Spinal cord (tissue), 10 donors: ENCODE results near the gene TMEM164. TPM values are rescaled to one million over a fixed set of nuclear protein-coding genes. Genes with fewer than 3 reads are reported as not detected.

ENCODE experiments used
- DNase-seq, 6 donors: peaks; one replicate each; pipeline versions ENCODE4 v3.0.0 to v3.0.0-alpha.2; 2013 to 2015; ENCODE audit warnings: low spot score in 6 of 6, low read depth in 4 of 6
- H3K27ac ChIP-seq: one replicate; pipeline ENCODE4 v1.5.1; 2013; ENCODE audit warnings: low read depth, low read length, control low read depth
- H3K27me3 ChIP-seq: one replicate; pipeline ENCODE4 v1.6.1; 2013; ENCODE audit warnings: low read length; ENCODE audit not compliant: control insufficient read depth, insufficient read depth
- H3K36me3 ChIP-seq: one replicate; pipeline ENCODE4 v1.6.1; 2013; ENCODE audit warnings: low read length; ENCODE audit not compliant: control insufficient read depth, insufficient read depth
- H3K4me1 ChIP-seq: one replicate; pipeline ENCODE4 v1.6.1; 2013; ENCODE audit warnings: low read length; ENCODE audit not compliant: control insufficient read depth, insufficient read depth
- H3K4me3 ChIP-seq: one replicate; pipeline ENCODE4 v1.5.1; 2013; ENCODE audit warnings: low read depth, low read length, control low read depth
- H3K9me3 ChIP-seq: one replicate; pipeline ENCODE4 v1.6.1; 2013; ENCODE audit warnings: low read length; ENCODE audit not compliant: control insufficient read depth, insufficient read depth
- WGBS: methylation state at CpG from one replicate; pipeline ENCODE4 v1.1.5; 2013; ENCODE audit warnings: missing lambda C conversion rate; ENCODE audit not compliant: insufficient coverage; 5-methylcytosine and 5-hydroxymethylcytosine counted together
- polyA plus RNA-seq, 2 donors: library from polyadenylated mRNA; unstranded; fragments of 120-200 nt; gene quantifications; one replicate each; pipeline ENCODE4 v1.2.1, GENCODE V29; 2013; ENCODE audit not compliant: insufficient read length in 2 of 2
- total RNA-seq, 2 donors: library from RNA; depleted of rRNA in 1 of 2; stranded (reverse); fragments of 120-200 nt in 1 of 2; fragments of >200 nt in 1 of 2; gene quantifications; one replicate each; pipeline versions ENCODE4 v1.2.3 to v1.2.4, GENCODE V29; 2013 to 2014
- donor health status: healthy.

Gene TMEM164
- total and polyA plus RNA-seq, 4 donors = 16.2 to 21.9 (median 20.2) TPM

DNA sequence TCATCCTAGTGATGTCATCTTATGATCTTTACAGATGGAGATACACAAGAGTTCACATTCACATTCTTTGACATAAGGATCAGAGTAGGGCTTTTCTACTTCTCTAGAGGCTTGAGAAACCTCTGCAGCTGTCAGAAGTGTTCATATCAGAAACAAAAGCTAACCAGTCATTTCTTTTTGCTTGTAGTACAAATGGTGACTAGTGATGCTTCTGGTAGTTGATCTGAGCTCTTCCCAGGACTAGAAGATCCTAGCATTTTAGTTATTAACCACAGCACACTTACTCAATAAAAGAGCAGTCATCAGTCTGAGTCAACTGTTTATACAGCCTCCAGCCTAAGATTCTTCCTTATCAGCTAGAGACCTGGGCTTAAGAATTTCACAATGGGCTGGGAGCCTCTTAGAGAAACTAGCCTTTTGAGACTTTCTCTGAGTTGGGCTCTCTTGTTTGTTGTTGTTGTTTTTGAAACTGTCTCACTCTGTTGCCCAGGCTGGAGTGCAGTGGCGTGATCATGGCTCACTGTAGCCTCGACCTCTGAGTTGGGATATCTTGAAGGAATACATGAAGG is 84.1 kb downstream of the TMEM164 start:
- Histone ChIP-seq H3K36me3 (no peaks in the 10 kb centered on the region), H3K9me3 (no peaks in the 10 kb centered on the region), H3K4me1 (peaks cover under 1% of the 10 kb centered on the region), H3K27ac (no peak overlapping the region), H3K4me3 (no peak overlapping the region), H3K27me3 (peaks cover 3% of the 10 kb centered on the region)
- DNase-seq = no peak
- 78% methylated on average over 2 of the region's 2 CpGs for WGBS

DNA sequence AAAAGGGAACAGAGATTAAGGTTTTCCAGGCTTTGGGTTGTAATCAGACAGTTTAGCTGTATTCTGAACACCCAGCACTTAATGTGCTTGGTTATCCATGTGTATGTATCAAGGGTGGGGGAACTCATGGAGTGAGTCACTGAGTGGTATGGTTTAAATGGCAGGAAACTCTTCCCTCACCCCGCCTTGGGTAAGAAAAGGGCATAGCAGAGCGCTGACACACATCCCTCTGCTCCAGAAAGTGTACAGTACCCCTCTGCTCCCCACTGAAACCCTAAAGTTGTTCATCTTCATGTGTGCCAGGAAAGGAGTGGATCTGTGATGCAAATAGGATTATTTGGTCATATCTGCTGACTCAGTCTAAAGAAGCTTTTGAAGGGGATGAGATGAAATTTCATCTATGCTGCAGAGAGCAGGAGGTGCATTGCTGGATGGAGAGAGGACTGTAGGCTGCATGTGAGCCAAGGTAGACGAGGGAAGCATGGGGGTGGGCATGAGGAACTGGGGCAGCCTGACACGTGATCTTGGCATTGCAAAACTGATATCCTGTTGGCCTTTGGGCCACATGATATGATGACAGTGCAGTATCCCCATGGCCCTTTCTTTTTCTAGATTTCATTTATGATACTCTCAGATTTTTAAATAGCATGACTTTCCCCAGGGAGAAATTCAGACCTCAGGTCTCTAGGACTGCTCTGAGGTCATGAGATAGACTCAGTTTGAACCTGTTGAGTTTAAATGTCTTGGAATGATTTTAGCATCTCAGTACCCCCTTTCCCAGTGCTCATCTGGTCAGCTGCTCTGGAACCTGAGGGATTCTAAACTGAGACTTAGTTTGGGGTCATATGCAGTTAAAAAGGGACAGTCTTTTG is 84.8 kb downstream of the TMEM164 start:
- Histone ChIP-seq H3K27me3 (peaks cover 3% of the 10 kb centered on the region), H3K9me3 (no peaks in the 10 kb centered on the region), H3K4me3 (no peak overlapping the region), H3K36me3 (no peaks in the 10 kb centered on the region), H3K27ac (no peak overlapping the region), H3K4me1 (no peaks in the 10 kb centered on the region)
- WGBS = 86% methylated on average over 2 of the region's 4 CpGs
- no peak for DNase-seq

GRCh38 chrX:110089656-110090403 is 86.9 kb downstream of the TMEM164 start:
- Histone ChIP-seq H3K36me3 (no peaks in the 10 kb centered on the region), H3K9me3 (no peaks in the 10 kb centered on the region), H3K27me3 (peaks cover 3% of the 10 kb centered on the region), H3K4me3 (no peak overlapping the region), H3K4me1 (no peaks in the 10 kb centered on the region), H3K27ac (no peak overlapping the region)
- no CpG with 5 or more reads among the region's 6 CpGs for WGBS
- no peak for DNase-seq

GRCh38 chrX:110097920-110098319 is 95.0 kb downstream of the TMEM164 start:
- Histone ChIP-seq H3K4me1 (no peaks in the 10 kb centered on the region), H3K27ac (no peak overlapping the region), H3K27me3 (no peaks in the 10 kb centered on the region), H3K9me3 (no peaks in the 10 kb centered on the region), H3K4me3 (no peak overlapping the region), H3K36me3 (no peaks in the 10 kb centered on the region)
- no peak for DNase-seq

GRCh38 chrX:110103344-110103743 is 100.4 kb downstream of the TMEM164 start:
- H3K4me1 ChIP-seq = no peaks in the 10 kb centered on the region
- H3K36me3 ChIP-seq = no peaks in the 10 kb centered on the region
- H3K9me3 ChIP-seq = no peaks in the 10 kb centered on the region
- no peak overlapping the region for H3K27ac ChIP-seq
- no peak for DNase-seq
- no peak overlapping the region for H3K4me3 ChIP-seq
- WGBS = no CpG with 5 or more reads among the region's 1 CpG
- H3K27me3 ChIP-seq = peaks cover 3% of the 10 kb centered on the region

- Histone ChIP-seq H3K4me1 (no peaks in the 10 kb centered on the region), H3K4me3 (no peak overlapping the region), H3K9me3 (no peaks in the 10 kb centered on the region), H3K27ac (no peak overlapping the region), H3K36me3 (no peaks in the 10 kb centered on the region), H3K27me3 (peaks cover 3% of the 10 kb centered on the region)
- no CpG with 5 or more reads among the region's 3 CpGs for WGBS
- DNase-seq = no peak
Measured at GRCh38 chrX:110104078-110104477, 101.2 kb downstream of the TMEM164 start.

DNA sequence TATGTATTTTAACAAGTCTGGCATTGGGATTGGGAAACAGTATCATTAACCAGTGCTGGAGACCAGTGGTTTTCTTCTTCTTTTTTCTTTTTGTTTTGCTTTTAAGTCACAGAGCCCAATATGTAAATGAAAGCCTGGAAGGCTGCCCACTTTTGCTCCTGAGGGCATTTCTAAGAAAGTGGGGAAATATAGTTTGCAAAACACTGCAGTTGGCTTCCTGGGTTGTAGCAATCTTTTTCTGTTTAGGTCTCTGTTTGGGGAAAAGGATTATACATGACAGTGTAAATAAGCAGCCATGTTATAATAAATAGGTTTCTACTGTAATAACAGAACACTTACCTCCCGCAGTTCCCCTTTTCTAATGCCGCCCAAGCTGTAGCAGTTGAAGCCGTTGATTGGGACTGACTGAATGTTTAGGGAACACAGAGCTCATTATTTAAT is 105.5 kb downstream of the TMEM164 start:
- Histone ChIP-seq H3K4me1 (no peaks in the 10 kb centered on the region), H3K27me3 (peaks cover 7% of the 10 kb centered on the region), H3K4me3 (no peak overlapping the region), H3K36me3 (no peaks in the 10 kb centered on the region), H3K9me3 (no peaks in the 10 kb centered on the region), H3K27ac (no peak overlapping the region)
- no CpG with 5 or more reads among the region's 3 CpGs for WGBS
- peak in 3 of 6 donors; percentile 4 to 82 (median 51) for DNase-seq

DNA sequence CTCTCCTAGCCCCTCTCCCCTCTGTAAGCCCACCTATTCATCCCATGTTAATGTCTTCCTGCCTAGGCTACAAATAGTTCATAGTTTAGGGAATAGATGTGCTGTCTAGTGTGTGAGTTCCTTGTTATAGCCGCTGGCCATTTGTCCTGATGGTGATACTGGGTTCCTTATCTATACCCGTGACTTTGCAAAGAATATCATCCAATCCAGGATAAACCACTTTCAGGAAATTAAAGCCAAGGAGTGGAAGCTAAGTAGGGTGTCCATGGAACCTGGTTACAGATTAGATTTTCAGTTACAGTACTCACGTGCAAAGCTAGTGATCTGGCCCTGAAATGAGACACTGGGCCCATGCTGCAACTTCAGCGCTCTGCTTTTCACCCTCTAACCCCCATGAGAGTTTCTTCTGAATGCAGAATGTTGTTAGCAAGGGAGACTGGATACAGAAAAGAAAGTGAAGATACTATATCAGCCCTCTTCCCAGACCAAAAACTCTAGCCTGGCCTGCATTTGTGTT is 111.4 kb downstream of the TMEM164 start:
- H3K9me3 ChIP-seq = no peaks in the 10 kb centered on the region
- no peaks in the 10 kb centered on the region for H3K36me3 ChIP-seq
- H3K27me3 ChIP-seq = peaks cover 5% of the 10 kb centered on the region
- H3K27ac ChIP-seq = no peak overlapping the region
- WGBS = 29% methylated on average over 1 of the region's 4 CpGs
- H3K4me3 ChIP-seq = no peak overlapping the region
- no peak for DNase-seq
- H3K4me1 ChIP-seq = no peaks in the 10 kb centered on the region

- H3K9me3 ChIP-seq = no peaks in the 10 kb centered on the region
- no peak overlapping the region for H3K27ac ChIP-seq
- DNase-seq = no peak
- no CpG with 5 or more reads among the region's 4 CpGs for WGBS
- H3K27me3 ChIP-seq = peaks cover 4% of the 10 kb centered on the region
- H3K4me1 ChIP-seq = no peaks in the 10 kb centered on the region
- no peak overlapping the region for H3K4me3 ChIP-seq
- H3K36me3 ChIP-seq = no peaks in the 10 kb centered on the region
Measured at GRCh38 chrX:110116066-110116980, 113.4 kb downstream of the TMEM164 start.
